Effector memory CD4-positive, alpha-beta T cell (primary cell): ENCODE results near the gene SORCS2.

ENCODE experiments used
- DNase-seq, 3 donors: peaks; one replicate each; pipeline ENCODE4 v3.0.0-alpha.2; 2020
- H3K27ac ChIP-seq: 2 replicates; pipeline ENCODE4 v1.7.0; 2013; ENCODE audit warnings: mild to moderate bottlenecking, low read length, moderate library complexity; ENCODE audit not compliant: insufficient read depth, poor library complexity, severe bottlenecking
- H3K27me3 ChIP-seq: replicated peaks from 2 replicates; pipeline ENCODE4 v1.7.0; 2013; ENCODE audit warnings: mild to moderate bottlenecking, low read length; ENCODE audit not compliant: insufficient read depth, control insufficient read depth, poor library complexity, severe bottlenecking
- H3K36me3 ChIP-seq: 2 replicates; pipeline ENCODE4 v1.7.0; 2013; ENCODE audit warnings: mild to moderate bottlenecking, low read length, moderate library complexity; ENCODE audit not compliant: control insufficient read depth, insufficient read depth
- H3K4me1 ChIP-seq: 2 replicates; pipeline ENCODE4 v1.7.0; 2013; ENCODE audit warnings: low read length, mild to moderate bottlenecking; ENCODE audit not compliant: control insufficient read depth, insufficient read depth, poor library complexity, severe bottlenecking
- H3K4me3 ChIP-seq: 2 replicates; pipeline ENCODE4 v1.7.0; 2013; ENCODE audit warnings: low read length, low read depth, mild to moderate bottlenecking; ENCODE audit not compliant: insufficient read depth, poor library complexity, severe bottlenecking
- H3K9me3 ChIP-seq: 2 replicates; pipeline ENCODE4 v1.7.0; 2013; ENCODE audit warnings: mild to moderate bottlenecking, low read length, moderate library complexity; ENCODE audit not compliant: control insufficient read depth

SORCS2 gene

DNA sequence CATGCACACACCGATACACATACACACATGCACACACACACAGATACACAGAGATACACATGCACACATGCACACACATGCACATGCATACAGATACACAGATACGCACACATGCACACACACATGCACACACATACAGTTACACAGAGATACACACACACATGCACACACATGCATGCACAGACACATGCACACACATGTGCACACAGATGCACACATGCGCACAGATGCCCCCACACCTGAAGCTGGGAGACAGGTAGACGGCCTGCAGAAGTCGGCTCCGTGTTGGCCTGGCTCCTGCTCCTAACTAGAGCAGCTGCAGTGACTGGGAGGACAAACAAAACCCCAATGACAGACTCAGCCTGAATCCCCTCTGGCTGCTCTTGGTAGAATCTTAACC, 195.6 kb downstream of the SORCS2 start:
- no peaks in the 10 kb centered on the region for H3K4me1 ChIP-seq
- H3K4me3 ChIP-seq, result no peak overlapping the region
- no peaks in the 10 kb centered on the region for H3K27me3 ChIP-seq
- no peaks in the 10 kb centered on the region for H3K36me3 ChIP-seq
- no peak for DNase-seq
- no peak overlapping the region for H3K27ac ChIP-seq
- no peaks in the 10 kb centered on the region for H3K9me3 ChIP-seq

DNA sequence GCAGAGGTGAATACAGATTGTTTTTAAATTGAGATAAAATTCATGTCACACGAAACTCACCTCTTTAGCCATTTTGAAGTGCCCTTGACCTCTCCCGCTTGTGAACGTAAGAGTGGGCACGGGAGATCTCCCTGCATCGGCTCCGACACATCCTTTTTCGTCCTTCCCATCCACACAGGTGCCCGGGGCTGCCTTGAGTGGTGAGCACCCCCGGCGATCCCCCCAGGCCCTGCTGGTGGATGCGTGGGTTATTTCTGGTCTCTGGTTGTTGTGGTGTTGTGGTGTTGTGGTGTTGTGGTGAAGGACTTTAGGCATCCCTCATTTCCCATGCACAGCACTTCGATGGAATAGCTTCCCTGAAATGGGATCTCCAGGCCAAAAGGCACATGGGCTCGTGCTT, 196.3 kb downstream of the SORCS2 start:
- DNase-seq, result no peak
- Histone ChIP-seq H3K27me3 (no peaks in the 10 kb centered on the region), H3K36me3 (no peaks in the 10 kb centered on the region), H3K4me3 (no peak overlapping the region), H3K27ac (no peak overlapping the region), H3K9me3 (no peaks in the 10 kb centered on the region), H3K4me1 (no peaks in the 10 kb centered on the region)

DNA sequence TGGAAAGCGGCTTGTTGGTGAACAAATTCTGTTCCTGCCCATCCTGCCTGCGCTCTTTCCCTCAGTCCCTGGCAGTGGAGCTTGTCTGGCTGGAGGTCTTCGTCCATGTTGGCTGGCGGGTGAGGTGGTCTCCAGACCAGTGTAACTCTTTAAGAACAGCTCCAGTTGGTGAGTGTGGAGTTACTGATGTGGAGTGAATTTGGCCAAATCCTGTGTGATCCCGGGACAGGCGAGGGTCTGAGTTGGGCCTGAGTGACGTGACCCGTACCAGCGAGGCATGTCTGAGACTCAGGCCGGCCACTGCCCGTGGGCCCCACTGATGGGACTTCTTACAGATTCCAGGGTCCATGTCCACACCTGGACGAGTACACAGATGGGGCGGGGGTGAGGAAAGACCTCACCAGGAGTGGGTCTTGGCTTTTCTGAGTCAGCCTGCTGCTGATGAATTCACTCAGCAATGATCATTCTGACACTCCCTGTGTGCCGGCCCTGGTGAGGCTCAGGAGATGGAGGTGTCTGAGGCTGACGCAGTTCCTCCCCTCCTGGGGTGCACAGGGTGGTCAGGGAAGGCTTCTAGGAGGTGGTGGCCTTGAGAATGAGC, 196.9 kb downstream of the SORCS2 start:
- no peak for DNase-seq
- no peaks in the 10 kb centered on the region for H3K36me3 ChIP-seq
- no peak overlapping the region for H3K27ac ChIP-seq
- H3K4me1 ChIP-seq, result no peaks in the 10 kb centered on the region
- H3K27me3 ChIP-seq, result no peaks in the 10 kb centered on the region
- H3K4me3 ChIP-seq, result no peak overlapping the region
- H3K9me3 ChIP-seq, result no peaks in the 10 kb centered on the region

DNA sequence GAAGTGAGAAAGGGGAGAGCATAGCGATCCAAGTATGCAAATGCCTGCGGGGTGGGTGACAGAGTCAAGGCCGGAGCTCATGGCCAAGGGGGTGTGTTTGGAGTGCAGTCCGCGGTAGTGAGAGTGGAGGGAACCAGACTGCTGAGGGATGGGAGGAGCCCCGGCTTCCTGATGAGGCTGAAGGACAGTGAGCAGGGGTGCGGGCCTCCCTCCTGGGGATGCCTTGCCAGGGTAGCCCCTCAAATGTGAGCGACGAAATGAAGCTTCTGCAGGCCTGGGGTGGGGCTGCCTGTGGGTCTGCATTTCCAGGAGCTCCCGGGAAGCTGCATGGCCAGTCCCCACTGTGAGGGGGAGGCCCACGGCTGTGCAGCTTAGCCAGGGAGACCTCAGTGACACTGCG, 197.4 kb downstream of the SORCS2 start:
- Histone ChIP-seq H3K36me3 (no peaks in the 10 kb centered on the region), H3K9me3 (no peaks in the 10 kb centered on the region), H3K27me3 (no peaks in the 10 kb centered on the region), H3K27ac (no peak overlapping the region), H3K4me1 (no peaks in the 10 kb centered on the region), H3K4me3 (no peak overlapping the region)
- DNase-seq, result no peak

DNA sequence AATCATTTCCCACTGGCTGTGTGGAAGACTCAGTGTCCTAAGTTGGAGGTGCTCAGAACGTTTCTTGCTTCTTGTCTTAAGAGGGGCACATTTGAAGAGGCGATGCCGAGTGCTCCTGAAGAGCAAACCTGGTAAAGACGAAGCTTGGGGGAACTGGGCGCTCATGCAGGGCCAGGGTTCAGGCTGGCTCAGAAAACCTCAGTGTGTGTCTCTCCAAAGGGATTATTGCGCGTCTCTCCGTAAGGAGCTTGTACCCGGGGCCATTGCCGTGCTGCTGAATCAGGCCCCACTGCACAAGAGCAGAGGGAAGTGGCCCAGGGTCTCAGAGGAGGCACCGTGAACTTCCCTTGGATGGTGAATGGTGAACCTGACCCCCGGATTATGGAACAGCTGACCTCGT, 198.0 kb downstream of the SORCS2 start:
- Histone ChIP-seq H3K4me3 (no peak overlapping the region), H3K27me3 (no peaks in the 10 kb centered on the region), H3K9me3 (no peaks in the 10 kb centered on the region), H3K4me1 (no peaks in the 10 kb centered on the region), H3K27ac (no peak overlapping the region), H3K36me3 (no peaks in the 10 kb centered on the region)
- no peak for DNase-seq

DNA sequence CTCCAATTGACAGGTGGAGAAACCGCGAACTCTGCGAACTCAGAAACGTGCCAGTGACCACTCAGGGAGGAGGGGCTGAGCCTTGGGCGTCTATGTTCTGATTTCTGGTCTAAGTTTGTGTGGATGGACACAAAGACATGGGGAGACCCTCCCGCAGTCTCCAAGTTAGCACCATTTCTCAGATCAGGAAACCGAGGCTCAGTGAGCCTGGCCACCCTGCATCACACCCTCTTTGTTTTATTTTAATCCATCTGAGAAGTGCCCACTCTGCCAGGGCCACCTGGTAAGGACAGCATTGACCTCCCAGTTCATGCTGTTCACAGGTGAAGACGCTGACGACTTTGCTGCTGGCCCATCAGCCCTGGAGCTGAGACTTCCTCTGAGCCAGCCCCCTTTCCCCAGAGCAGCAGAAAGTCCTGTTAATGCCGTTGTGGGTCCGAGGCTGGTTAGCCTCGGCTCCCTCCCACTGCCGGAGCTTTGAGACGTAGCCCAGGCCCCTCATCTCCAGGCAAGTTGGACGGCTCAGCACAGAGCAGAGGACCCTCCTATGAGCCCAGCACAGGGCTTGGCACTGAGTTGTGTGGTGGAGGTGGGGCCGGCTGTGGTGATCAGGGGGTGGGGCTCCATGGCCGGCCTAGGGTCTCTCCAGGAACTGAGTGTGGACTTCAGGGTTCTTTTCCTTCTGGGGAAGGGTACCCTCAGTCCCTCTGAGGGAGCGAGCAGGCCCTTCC, 198.7 kb downstream of the SORCS2 start:
- no peaks in the 10 kb centered on the region for H3K36me3 ChIP-seq
- H3K27me3 ChIP-seq, result no peaks in the 10 kb centered on the region
- no peaks in the 10 kb centered on the region for H3K9me3 ChIP-seq
- DNase-seq, result no peak
- no peaks in the 10 kb centered on the region for H3K4me1 ChIP-seq
- H3K27ac ChIP-seq, result no peak overlapping the region
- no peak overlapping the region for H3K4me3 ChIP-seq

DNA sequence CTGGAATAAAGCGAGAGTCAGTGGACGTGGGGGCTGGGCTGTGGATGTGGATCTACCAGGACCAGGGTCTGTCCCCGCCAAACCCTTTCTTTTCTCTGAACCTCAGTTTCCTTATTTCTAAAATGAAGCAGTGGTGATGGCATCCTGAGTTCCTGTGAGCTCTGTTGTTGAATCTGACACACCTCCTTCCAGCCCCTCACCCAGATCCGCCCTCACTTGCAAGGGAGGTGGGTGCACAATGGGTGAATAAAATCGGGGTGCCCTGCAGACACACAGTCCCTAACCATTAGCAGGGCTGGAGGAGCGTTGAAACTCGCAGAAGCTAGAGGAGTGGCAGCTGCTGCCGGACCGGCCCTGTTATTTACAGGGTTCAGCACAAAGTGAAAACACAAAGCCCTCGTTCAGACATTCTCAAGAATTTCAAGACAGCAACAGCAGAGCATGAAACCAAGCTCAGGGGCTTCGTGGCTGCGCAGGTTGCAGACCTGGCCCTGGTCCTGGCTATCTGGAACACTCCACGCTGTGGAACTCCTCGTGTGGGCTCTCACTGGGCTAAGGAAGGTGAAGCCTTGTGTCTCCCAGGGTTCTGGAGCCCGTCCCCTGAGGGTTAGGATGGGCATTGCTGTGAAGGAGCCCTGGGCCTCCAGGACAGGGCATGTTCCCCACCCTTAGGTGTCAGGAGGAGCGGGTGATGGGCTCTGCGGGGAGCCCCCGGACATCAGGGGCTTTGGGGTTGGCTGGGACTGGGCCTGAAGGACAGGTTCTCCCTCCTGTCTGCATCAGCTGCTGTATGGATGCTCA, 199.5 kb downstream of the SORCS2 start:
- H3K9me3 ChIP-seq, result no peaks in the 10 kb centered on the region
- H3K36me3 ChIP-seq, result no peaks in the 10 kb centered on the region
- DNase-seq, result no peak
- no peak overlapping the region for H3K27ac ChIP-seq
- H3K4me1 ChIP-seq, result no peaks in the 10 kb centered on the region
- no peaks in the 10 kb centered on the region for H3K27me3 ChIP-seq
- no peak overlapping the region for H3K4me3 ChIP-seq

DNA sequence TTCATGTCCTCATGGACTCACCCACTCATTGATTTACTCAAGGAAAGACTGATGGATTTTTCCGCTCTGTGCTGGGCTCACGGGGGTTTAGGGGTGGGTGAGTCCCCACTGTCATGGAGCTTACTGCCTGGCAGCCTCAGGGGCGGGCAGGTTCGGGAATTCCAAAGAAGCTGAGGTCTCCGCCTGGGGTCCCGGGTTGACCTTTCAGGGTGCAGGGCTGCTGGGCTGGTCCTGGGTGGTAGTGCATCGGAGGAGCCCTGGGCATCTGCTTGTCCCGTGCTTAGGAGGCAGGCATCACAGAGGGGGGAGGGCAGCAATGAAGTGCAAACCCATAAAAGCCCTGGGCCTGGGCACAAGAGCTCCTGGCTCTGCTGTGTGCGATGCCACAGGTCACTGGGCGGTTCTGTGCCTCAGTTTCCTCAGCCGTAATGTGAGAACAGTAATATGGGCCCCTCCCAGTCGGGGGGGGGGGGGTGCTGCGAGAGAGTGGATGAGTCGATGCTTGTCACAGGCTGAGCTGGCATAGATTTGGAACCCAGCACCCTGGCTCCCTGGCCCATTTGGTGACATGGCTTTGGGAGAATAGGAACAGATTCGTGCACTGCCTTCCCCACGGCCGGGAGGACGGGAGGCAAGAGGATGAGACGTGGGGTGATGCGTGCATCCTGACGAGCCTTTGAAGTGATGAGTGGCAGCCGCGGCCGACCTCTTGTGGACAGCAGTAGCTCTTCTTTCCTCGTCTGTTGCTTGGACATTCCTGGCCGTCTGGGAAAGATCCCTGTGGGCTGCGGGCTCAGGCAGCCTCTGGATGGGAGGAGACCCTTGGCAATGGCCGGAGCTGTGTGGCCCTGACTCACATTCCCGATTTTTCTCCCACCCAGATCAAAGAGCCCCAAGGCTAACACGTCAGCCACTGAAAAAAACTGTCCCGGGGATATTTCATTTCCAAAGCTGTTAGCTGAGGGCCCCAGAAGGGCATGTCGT, 200.4 kb downstream of the SORCS2 start:
- no peak overlapping the region for H3K27ac ChIP-seq
- DNase-seq, result no peak
- H3K4me3 ChIP-seq, result no peak overlapping the region
- no peaks in the 10 kb centered on the region for H3K4me1 ChIP-seq
- H3K9me3 ChIP-seq, result no peaks in the 10 kb centered on the region
- H3K27me3 ChIP-seq, result no peaks in the 10 kb centered on the region
- H3K36me3 ChIP-seq, result no peaks in the 10 kb centered on the region

DNA sequence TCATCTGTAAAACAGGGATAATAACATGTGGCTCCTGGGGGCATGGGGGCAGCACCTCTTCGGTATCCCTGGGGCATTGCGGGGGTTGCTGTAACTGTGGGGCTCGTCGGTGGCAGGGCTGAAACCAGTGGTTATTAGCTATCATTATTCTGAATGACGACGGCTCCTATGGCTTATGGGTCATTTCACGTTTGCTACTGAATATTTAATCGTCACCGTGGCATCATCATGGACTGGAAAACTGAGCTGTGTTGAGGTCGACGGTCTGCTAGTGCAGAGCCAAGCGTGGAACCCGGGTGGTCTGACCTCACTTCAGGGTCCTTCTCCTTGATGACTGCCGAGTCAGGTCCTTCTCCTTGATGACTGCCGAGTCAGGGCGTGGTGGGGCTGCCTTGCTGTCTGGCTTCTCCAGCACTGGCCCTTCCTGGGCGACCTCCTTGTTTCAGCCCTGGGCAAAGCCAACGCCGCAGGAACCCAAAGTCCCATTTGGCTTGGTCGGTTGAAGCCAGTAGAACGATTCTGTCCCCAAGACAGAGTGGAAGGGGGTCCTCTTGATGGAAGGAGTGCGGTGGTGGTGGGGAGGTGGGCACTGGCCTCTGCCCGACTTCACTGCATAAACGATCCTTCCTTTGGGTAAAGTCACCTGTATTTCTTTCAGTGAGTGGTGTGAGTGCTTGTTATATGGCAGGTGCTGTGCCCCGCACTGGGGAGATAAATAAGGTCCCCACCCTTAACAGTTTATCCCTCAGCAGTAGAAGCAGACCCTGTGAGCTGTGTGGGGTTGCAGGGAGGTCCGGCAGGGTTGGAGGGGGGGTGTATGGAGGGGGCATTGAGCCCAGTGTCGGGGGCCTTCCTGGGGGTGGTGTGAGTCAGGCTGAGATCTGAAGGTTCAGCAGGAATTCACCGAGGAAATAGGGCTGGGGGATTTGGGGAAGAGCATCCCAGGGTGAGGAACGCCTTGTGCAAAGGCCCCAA, 201.6 kb downstream of the SORCS2 start:
- Histone ChIP-seq H3K9me3 (no peaks in the 10 kb centered on the region), H3K36me3 (no peaks in the 10 kb centered on the region), H3K27ac (no peak overlapping the region), H3K27me3 (no peaks in the 10 kb centered on the region), H3K4me1 (no peaks in the 10 kb centered on the region), H3K4me3 (no peak overlapping the region)
- DNase-seq, result no peak
